Measurements from ENCODE around the gene ASPA.

DNA sequence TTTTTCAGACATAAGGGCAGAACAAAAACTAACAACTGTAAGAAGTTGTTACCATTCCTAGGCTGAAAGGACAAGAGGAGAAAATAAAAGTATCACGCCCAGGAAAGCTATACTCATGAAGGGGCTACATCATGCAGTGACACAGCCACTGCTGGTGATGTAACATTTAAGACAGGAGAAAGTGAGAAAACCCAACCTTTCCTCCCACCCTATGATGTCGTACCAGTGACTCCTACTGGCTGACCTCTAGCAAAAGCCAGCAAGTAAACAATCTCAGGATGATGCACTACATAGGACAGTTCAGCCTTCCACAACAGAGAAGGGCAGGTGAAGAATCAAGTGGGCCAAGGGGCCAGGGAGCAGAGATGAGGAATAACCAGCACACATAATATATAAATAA lies 28.2 kb upstream of the ASPA start:
- TF ChIP-seq EZH2 (optimal IDR thresholded peaks at IDR 0.05; ENCODE audit: low read depth, low read length) (no peak), EZH2phosphoT487 (IDR thresholded peaks at IDR 0.05; ENCODE audit: low read length) (no peak)
- TF ChIP-seq, protein P1, sequence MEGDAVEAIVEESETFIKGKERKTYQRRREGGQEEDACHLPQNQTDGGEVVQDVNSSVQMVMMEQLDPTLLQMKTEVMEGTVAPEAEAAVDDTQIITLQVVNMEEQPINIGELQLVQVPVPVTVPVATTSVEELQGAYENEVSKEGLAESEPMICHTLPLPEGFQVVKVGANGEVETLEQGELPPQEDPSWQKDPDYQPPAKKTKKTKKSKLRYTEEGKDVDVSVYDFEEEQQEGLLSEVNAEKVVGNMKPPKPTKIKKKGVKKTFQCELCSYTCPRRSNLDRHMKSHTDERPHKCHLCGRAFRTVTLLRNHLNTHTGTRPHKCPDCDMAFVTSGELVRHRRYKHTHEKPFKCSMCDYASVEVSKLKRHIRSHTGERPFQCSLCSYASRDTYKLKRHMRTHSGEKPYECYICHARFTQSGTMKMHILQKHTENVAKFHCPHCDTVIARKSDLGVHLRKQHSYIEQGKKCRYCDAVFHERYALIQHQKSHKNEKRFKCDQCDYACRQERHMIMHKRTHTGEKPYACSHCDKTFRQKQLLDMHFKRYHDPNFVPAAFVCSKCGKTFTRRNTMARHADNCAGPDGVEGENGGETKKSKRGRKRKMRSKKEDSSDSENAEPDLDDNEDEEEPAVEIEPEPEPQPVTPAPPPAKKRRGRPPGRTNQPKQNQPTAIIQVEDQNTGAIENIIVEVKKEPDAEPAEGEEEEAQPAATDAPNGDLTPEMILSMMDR (IDR thresholded peaks at IDR 0.05; ENCODE audit: low read length): peak; percentile 35
